A549 (cell line): Measurements from ENCODE around the gene TRIM43.
"Not testable (repeated sequence)": the region's sequence is repeated elsewhere in the genome, so short reads cannot be mapped to it uniquely, and the experiment has no call there.

Experiments used
- ATOH8 ChIP-seq: fragments of 250-450 bp; sonication (Bioruptor Pico); IDR thresholded peaks from 2 replicates; pipeline ENCODE4 v1.5.0; 2020; ENCODE audit warnings: low read depth, mild to moderate bottlenecking, moderate library complexity
- CTCF ChIP-seq: fragments of >200 bp; sonication (Bioruptor Twin); formaldehyde crosslinking; IDR thresholded peaks from 3 replicates; pipeline ENCODE4 v1.5.1; 2016
- POLR2A ChIP-seq: IDR thresholded peaks from 2 replicates; pipeline ENCODE4 v1.6.1; 2012; ENCODE audit warnings: mild to moderate bottlenecking, low read length
- SMC3 ChIP-seq: fragments of >200 bp; sonication (Bioruptor Twin); formaldehyde crosslinking; IDR thresholded peaks from 3 replicates; pipeline ENCODE4 v1.6.1; 2018; ENCODE audit warnings: inconsistent platforms
- ZNF302 ChIP-seq: fragments of 250-450 bp; sonication (Bioruptor Pico); IDR thresholded peaks from 2 replicates; pipeline ENCODE4 v1.9.0; 2021; ENCODE audit warnings: inconsistent platforms, mild to moderate bottlenecking, moderate library complexity

GRCh38 chr2:95642951-95643350, 51.1 kb downstream of the TRIM43 start:
- not testable (repeated sequence) for TF ChIP-seq CTCF, SMC3, POLR2A, ZNF302, ATOH8
